ENCODE measurements around the gene ACSBG1. TPM values are rescaled to one million over a fixed set of nuclear protein-coding genes. Genes with fewer than 3 reads are reported as not detected.

The ACSBG1 gene, protein sequence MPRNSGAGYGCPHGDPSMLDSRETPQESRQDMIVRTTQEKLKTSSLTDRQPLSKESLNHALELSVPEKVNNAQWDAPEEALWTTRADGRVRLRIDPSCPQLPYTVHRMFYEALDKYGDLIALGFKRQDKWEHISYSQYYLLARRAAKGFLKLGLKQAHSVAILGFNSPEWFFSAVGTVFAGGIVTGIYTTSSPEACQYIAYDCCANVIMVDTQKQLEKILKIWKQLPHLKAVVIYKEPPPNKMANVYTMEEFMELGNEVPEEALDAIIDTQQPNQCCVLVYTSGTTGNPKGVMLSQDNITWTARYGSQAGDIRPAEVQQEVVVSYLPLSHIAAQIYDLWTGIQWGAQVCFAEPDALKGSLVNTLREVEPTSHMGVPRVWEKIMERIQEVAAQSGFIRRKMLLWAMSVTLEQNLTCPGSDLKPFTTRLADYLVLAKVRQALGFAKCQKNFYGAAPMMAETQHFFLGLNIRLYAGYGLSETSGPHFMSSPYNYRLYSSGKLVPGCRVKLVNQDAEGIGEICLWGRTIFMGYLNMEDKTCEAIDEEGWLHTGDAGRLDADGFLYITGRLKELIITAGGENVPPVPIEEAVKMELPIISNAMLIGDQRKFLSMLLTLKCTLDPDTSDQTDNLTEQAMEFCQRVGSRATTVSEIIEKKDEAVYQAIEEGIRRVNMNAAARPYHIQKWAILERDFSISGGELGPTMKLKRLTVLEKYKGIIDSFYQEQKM
- total RNA-seq = under 0.01 TPM in 1 of 2 replicates, not detected in the other

GRCh38 chr15:78234515-78235040 is at the start of gene ACSBG1:
Gene ACSBG1, minus strand, starts transcription at chr15:78234565. Its CDS starts 64 bp downstream, at chr15:78234501.

DNA sequence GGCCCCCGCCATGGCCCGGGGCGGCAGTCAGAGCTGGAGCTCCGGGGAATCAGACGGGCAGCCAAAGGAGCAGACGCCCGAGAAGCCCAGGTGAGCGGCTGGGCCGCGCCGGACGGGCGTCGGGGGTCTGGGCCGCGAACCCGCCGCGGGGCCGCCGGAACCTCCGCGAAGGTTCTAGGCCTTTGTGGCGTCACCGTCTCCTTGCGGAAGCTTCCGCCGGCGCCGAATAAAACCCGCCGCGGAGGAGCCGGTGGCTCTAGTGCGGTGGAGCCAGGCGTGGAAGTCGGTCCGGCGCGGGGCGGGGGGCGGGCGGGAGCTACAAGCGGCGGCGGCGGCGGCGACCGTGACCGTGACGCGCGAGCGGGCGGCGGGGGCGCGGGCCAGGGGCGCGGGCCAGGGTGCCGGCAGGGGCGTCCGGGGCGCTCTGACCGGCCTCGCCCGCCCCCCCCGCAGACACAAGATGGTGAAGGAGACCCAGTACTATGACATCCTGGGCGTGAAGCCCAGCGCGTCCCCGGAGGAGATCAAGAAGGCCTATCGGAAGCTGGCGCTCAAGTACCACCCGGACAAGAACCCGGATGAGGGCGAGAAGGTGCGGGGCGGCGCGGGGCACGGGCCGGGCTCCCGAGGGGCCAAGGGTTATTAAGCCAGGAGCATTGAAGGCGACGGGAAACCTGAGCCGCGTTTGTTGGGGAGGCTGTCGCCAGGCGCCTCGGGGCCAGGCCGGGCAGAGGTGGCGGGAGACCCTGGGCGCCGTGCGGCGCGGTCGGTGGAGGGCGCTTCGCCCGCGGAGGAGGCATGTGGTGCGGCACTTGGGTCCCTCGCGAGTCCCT is 30.2 kb upstream of the ACSBG1 start, which contains the start of gene DNAJA4:
Gene DNAJA4 (plus strand): TSS at position 259 of the 833 bp plus-strand sequence. CDS start 202 bp downstream, at position 461.

GRCh38 chr15:78149068-78149804 is 85.1 kb downstream of the ACSBG1 start, which contains the start of gene IDH3A:
Gene IDH3A, plus strand, starts transcription at chr15:78149362. Its CDS starts 42 bp downstream, at chr15:78149404.

GRCh38 chr15:78131295-78132061 is 102.9 kb downstream of the ACSBG1 start, which contains the start of gene CIB2:
Gene CIB2, minus strand, starts transcription at chr15:78131445. Its CDS starts 230 bp downstream, at chr15:78131215.

Other genes starting within 250 kb of the ACSBG1 start
- 21.4 and 27.5 TPM in 2 replicates for gene TBC1D2B, start 156.9 kb downstream of the ACSBG1 start, total RNA-seq
- gene SH2D7, start 142.0 kb downstream of the ACSBG1 start, total RNA-seq = not detected in 2 replicates
- 2.0 and 2.6 TPM in 2 replicates for gene CIB2, start 103.1 kb downstream of the ACSBG1 start, total RNA-seq
- gene IDH3A, start 85.2 kb downstream of the ACSBG1 start, total RNA-seq = 38.0 and 122 TPM in 2 replicates
- gene DNAJA4, start 30.0 kb upstream of the ACSBG1 start, total RNA-seq = 5.2 and 8.8 TPM in 2 replicates
- gene SKIC8, start 65.0 kb upstream of the ACSBG1 start, total RNA-seq = 120 and 160 TPM in 2 replicates
- gene CRABP1, start 105.8 kb upstream of the ACSBG1 start, total RNA-seq = not detected in 2 replicates
- 25.7 and 31.8 TPM in 2 replicates for gene IREB2, start 203.7 kb upstream of the ACSBG1 start, total RNA-seq

Data from epithelial cell of umbilical artery (primary cell).